GM12872 (cell line): ENCODE data around the gene UBE3C.

Experiments
- CTCF ChIP-seq: IDR thresholded peaks from 3 replicates; pipeline ENCODE4 v1.5.1; 2011; ENCODE audit warnings: low read depth, mild to moderate bottlenecking, low read length, moderate library complexity; ENCODE audit not compliant: insufficient read depth

UBE3C gene

GRCh38 chr7:157309988-157310668, 171.4 kb downstream of the UBE3C start:
- no peak for TF ChIP-seq CTCF

- no peak for TF ChIP-seq CTCF
Measured at GRCh38 chr7:157310676-157311185, 172.0 kb downstream of the UBE3C start.

GRCh38 chr7:157312941-157313340, 174.2 kb downstream of the UBE3C start:
- TF ChIP-seq CTCF = no peak

DNA sequence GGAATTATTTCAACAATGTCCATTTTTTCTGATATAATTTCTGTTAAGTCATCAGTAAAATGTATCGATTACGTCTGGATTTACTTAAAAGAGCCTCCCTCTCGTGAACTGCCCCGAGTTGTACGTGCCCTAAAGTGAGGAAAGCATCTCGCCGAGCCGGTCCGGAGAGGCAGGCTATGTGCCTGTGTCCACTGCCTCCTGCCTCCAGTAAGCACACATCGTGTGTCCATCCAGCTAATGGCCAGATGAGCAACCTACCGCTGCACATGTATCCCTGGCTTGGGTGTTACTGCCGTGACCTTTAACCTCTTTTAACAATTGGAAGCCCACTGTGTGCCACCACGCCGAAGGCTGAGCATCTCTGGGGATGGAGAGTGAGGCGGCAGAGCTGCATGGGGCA, 174.9 kb downstream of the UBE3C start:
- no peak for TF ChIP-seq CTCF

- TF ChIP-seq CTCF = no peak
Measured at GRCh38 chr7:157318015-157318706, 179.4 kb downstream of the UBE3C start.
